GM12878 (cell line): ENCODE measurements around the gene ZNF282. TPM values are rescaled to one million over a fixed set of nuclear protein-coding genes. Genes with fewer than 3 reads are reported as not detected.

Experiments
- ATAC-seq: fragments of 200-7000 bp; cut with Tn5 transposase; 3 replicates; pipeline ENCODE4 v1.9.1; 2020; ENCODE audit warnings: mild to moderate bottlenecking, moderate library complexity
- BruUV-seq: library from RNA; stranded (reverse); fragments of 400-500 nt; replicated peaks from 2 replicates; lab custom pipeline; 2021; lab: Mats Ljungman, UMichigan
- CTCF ChIA-PET: fragments of 300-600 bp; sonication (Branson Sonifier 250); formaldehyde crosslinking; extraction: SDS; loops from one replicate; lab custom pipeline; 2021; ENCODE audit warnings: inconsistent platforms; lab: Yijun Ruan, JAX
- POLR2A ChIA-PET: fragments of 350-600 bp; formaldehyde crosslinking; extraction: SDS; loops from one replicate; lab custom pipeline; 2021; ENCODE audit warnings: inconsistent platforms; lab: Charles Lee
- RAD21 ChIA-PET: fragments of 300-600 bp; sonication (Branson Sonifier 250); formaldehyde crosslinking; loops from one replicate; lab custom pipeline; 2023; ENCODE audit warnings: antibody characterized with exemption; ENCODE audit not compliant: unreplicated experiment; lab: Charles Lee
- SMC1A ChIA-PET: fragments of 300-600 bp; sonication (Branson Sonifier 250); formaldehyde crosslinking; loops from one replicate; lab custom pipeline; 2023; ENCODE audit not compliant: unreplicated experiment, uncharacterized antibody; lab: Charles Lee
- DNase-seq: peaks from one replicate; pipeline ENCODE4 v3.0.0-alpha.2; 2011; ENCODE audit warnings: low read depth, low spot score
- FAIRE-seq: peaks from 3 replicates; lab custom pipeline; 2011; peaks lifted over from hg19 to GRCh38; lab: Jason Lieb, UNC
- H2AFZ ChIP-seq: 2 replicates; pipeline ENCODE4 v1.6.0; 2011; ENCODE audit warnings: low read depth, low read length, control low read depth; ENCODE audit not compliant: control insufficient read depth
- H3K27ac ChIP-seq: 2 replicates; pipeline ENCODE4 v1.5.1; 2011; ENCODE audit warnings: control low read depth; ENCODE audit not compliant: control insufficient read depth, insufficient read depth
- H3K27me3 ChIP-seq, 2 experiments: replicated peaks in 1 of 2; 2 replicates each; pipeline versions ENCODE4 v1.6.0 to v1.6.1; 2011; ENCODE audit warnings: low read length in 1 of 2; ENCODE audit not compliant: control insufficient read depth in 2 of 2, insufficient read depth in 2 of 2
- H3K36me3 ChIP-seq, 2 experiments: 2 replicates each; pipeline ENCODE4 v1.5.1; 2011; ENCODE audit warnings: low read length in 1 of 2; ENCODE audit not compliant: control insufficient read depth in 2 of 2, insufficient read depth in 2 of 2
- H3K4me1 ChIP-seq: 2 replicates; pipeline ENCODE4 v1.6.1; 2011; ENCODE audit warnings: mild to moderate bottlenecking, low read length, moderate library complexity, mixed read lengths; ENCODE audit not compliant: control insufficient read depth, insufficient read depth
- H3K4me2 ChIP-seq: 2 replicates; pipeline ENCODE4 v1.6.0; 2011; ENCODE audit warnings: control low read depth; ENCODE audit not compliant: control insufficient read depth, insufficient read depth
- H3K4me3 ChIP-seq: fragments of 200-600 bp; sonication (generic); 2 replicates; pipeline ENCODE4 v1.5.1; 2016
- H3K79me2 ChIP-seq: 2 replicates; pipeline ENCODE4 v1.6.0; 2011; ENCODE audit warnings: low read length; ENCODE audit not compliant: control insufficient read depth, insufficient read depth
- H3K9ac ChIP-seq: 2 replicates; pipeline ENCODE4 v1.8.0; 2011; ENCODE audit warnings: low read length, control low read depth, mixed read lengths; ENCODE audit not compliant: control insufficient read depth, insufficient read depth
- H3K9me3 ChIP-seq: replicated peaks from 3 replicates; pipeline ENCODE4 v1.5.1; 2011; ENCODE audit warnings: mild to moderate bottlenecking, low read length; ENCODE audit not compliant: control insufficient read depth, insufficient read depth
- H4K20me1 ChIP-seq: 2 replicates; pipeline ENCODE4 v1.6.0; 2011; ENCODE audit not compliant: control insufficient read depth, insufficient read depth
- CBFB ChIP-seq: IDR thresholded peaks from 2 replicates; pipeline ENCODE4 v1.6.1; 2016; ENCODE audit warnings: antibody characterized with exemption, low read depth
- CTCF ChIP-seq, 3 experiments: IDR thresholded peaks in 2 of 3; conservative IDR thresholded peaks in 1 of 3; 2 replicates each; pipeline ENCODE4 v1.5.1; 2011; ENCODE audit warnings: low read depth in 3 of 3, low read length in 3 of 3, mild to moderate bottlenecking in 3 of 3, control low read depth in 2 of 3, moderate library complexity in 2 of 3, inconsistent platforms in 1 of 3, mixed read lengths in 1 of 3; ENCODE audit not compliant: control insufficient read depth in 2 of 3, insufficient read depth in 1 of 3; ENCODE audit errors: extremely low read depth in 1 of 3
- EZH2 ChIP-seq: IDR thresholded peaks from 2 replicates; pipeline ENCODE4 v1.6.1; 2012; ENCODE audit warnings: low read depth, mild to moderate bottlenecking, control low read depth, inconsistent platforms, low read length, borderline replicate concordance; ENCODE audit not compliant: control insufficient read depth
- GATAD2B ChIP-seq: fragments of 450-650 bp; conservative IDR thresholded peaks from 2 replicates; pipeline ENCODE4 v1.6.1; 2017; ENCODE audit warnings: low read depth, mild to moderate bottlenecking, moderate library complexity
- JUND ChIP-seq: IDR thresholded peaks from 2 replicates; pipeline ENCODE4 v1.6.1; 2012; ENCODE audit warnings: low read depth, mild to moderate bottlenecking, low read length, improper control_type of control experiment, moderate library complexity
- MLLT1 ChIP-seq: fragments of 450-650 bp; IDR thresholded peaks from 2 replicates; pipeline ENCODE4 v1.6.1; 2016; ENCODE audit warnings: mild to moderate bottlenecking
- PAX5 ChIP-seq: IDR thresholded peaks from 2 replicates; pipeline ENCODE4 v1.6.1; 2011; ENCODE audit warnings: low read depth, low read length, borderline replicate concordance
- SMARCA5 ChIP-seq: fragments of 450-650 bp; IDR thresholded peaks from 2 replicates; pipeline ENCODE4 v1.6.1; 2017; ENCODE audit warnings: mild to moderate bottlenecking
- SREBF1 ChIP-seq: IDR thresholded peaks from 2 replicates; pipeline ENCODE4 v1.6.1; 2012; ENCODE audit warnings: mild to moderate bottlenecking, low read length
- ZNF207 ChIP-seq: fragments of 450-650 bp; IDR thresholded peaks from 2 replicates; pipeline ENCODE4 v1.6.1; 2014; ENCODE audit warnings: antibody characterized with exemption, mild to moderate bottlenecking, borderline replicate concordance
- WGBS: methylation state at CpG from one replicate; pipeline ENCODE4 v1.1.6; 2016; ENCODE audit warnings: low lambda C conversion rate; ENCODE audit not compliant: insufficient replicate concordance, insufficient coverage; ENCODE audit errors: missing lambda C conversion rate; 5-methylcytosine and 5-hydroxymethylcytosine counted together
- in situ Hi-C: fragments of 300-500 bp; cut with MboI; formaldehyde crosslinking; loops from 9 replicates; pipeline ENCODE4 v1.14.3; 2018; ENCODE audit warnings: mixed read lengths
- intact Hi-C: fragments of 100-400 bp; cut with micrococcal nuclease; formaldehyde crosslinking; loops from one replicate; pipeline ENCODE4 v1.14.2; 2022; ENCODE audit not compliant: unreplicated experiment
- polyA plus RNA-seq, 11 experiments: library from polyadenylated mRNA; depleted of rRNA in 4 of 11; unstranded in 6 of 11; stranded (reverse) in 5 of 11; fragments of >200 nt; fragmentation: Nextera tagmentation in 4 of 11; fragmentation: Illumina TruSeq in 1 of 11; extraction: Ambion mirVana in 4 of 11; extraction: Trizol in 1 of 11; gene quantifications; 1 replicate in 1 of 11; 2 replicates in 10 of 11; pipeline versions ENCODE4 v1.2.1 to v1.2.3, GENCODE V29; 2011 to 2016; ENCODE audit warnings: inconsistent platforms in 2 of 11, missing spikeins in 2 of 11, low read depth in 1 of 11
- total RNA-seq, 4 experiments: library from RNA; depleted of rRNA in 3 of 4; stranded (reverse); fragments of >200 nt in 3 of 4; fragmentation: Illumina TruSeq in 1 of 4; extraction: Trizol in 1 of 4; gene quantifications; 2 replicates each; pipeline versions ENCODE4 v1.2.1 to v1.2.3, GENCODE V29; 2013 to 2021

The ZNF282 gene
- total and polyA plus RNA-seq, 10 of the 15 experiments (the other 5 are each of a cell fraction or from before 2014, with no cell fraction given), result 0.35 to 28.4 (median 8.1) TPM

GRCh38 chr7:149256568-149256967 is 61.2 kb downstream of the ZNF282 start:
- SMC1A ChIA-PET, result no interaction called here
- peaks cover 12 to 14% of the 10 kb centered on the region in 2 experiments for H3K36me3 ChIP-seq
- no peaks in the 10 kb centered on the region for H4K20me1 ChIP-seq
- H3K9me3 ChIP-seq, result no peaks in the 10 kb centered on the region
- CTCF ChIA-PET, result no interaction called here
- TF ChIP-seq CBFB, result no peak
- TF ChIP-seq JUND, result no peak
- no peak for TF ChIP-seq SREBF1
- no peak for TF ChIP-seq PAX5
- no peak for TF ChIP-seq EZH2
- TF ChIP-seq CTCF (IDR thresholded peaks at IDR 0.05 in 2 of 3, conservative IDR thresholded peaks at IDR 0.05 in 1 of 3; ENCODE audit: control insufficient read depth in 2 of 3, extremely low read depth in 1 of 3, insufficient read depth in 1 of 3, low read depth in 3 of 3, low read length in 3 of 3), result no peak
- TF ChIP-seq SMARCA5, result no peak
- no peak for TF ChIP-seq GATAD2B
- TF ChIP-seq MLLT1, result no peak
- TF ChIP-seq ZNF207, result no peak
- H3K4me2 ChIP-seq, result no peak overlapping the region
- H3K4me3 ChIP-seq, result no peak overlapping the region
- in situ Hi-C loops, result no loop called here
- POLR2A ChIA-PET, result no interaction called here
- 95% methylated on average over 4 of the region's 4 CpGs for WGBS
- RAD21 ChIA-PET, result no interaction called here
- BruUV-seq, result no TSS peak
- intact Hi-C loops, result no loop called here
- H2AFZ ChIP-seq, result no peak overlapping the region
- peaks cover 5% of the 10 kb centered on the region for H3K4me1 ChIP-seq
- ATAC-seq, result no peak
- H3K27me3 ChIP-seq, result no peaks in the 10 kb centered on the region
- DNase-seq, result no peak
- H3K9ac ChIP-seq, result no peak overlapping the region
- H3K27ac ChIP-seq, result no peak overlapping the region
- no peaks in the 10 kb centered on the region for H3K79me2 ChIP-seq
- no peak for FAIRE-seq
